GM19395 (cell line): ENCODE data around the gene GRP.

Experiments
- ATAC-seq: cut with Tn5 transposase; IDR thresholded peaks from one replicate; pipeline ENCODE4 v1.9.1; 2021; ENCODE audit warnings: mild to moderate bottlenecking, moderate library complexity; ENCODE audit not compliant: unreplicated experiment

GRP gene

GRCh38 chr18:59219672-59220163 is at the start of gene GRP:
Gene GRP, plus strand, starts transcription at chr18:59220158. Its CDS starts 108 bp downstream, at chr18:59220266.
- ATAC-seq, result no peak

- no peak for ATAC-seq
Observed at GRCh38 chr18:59172664-59173249, 47.2 kb upstream of the GRP start.

DNA sequence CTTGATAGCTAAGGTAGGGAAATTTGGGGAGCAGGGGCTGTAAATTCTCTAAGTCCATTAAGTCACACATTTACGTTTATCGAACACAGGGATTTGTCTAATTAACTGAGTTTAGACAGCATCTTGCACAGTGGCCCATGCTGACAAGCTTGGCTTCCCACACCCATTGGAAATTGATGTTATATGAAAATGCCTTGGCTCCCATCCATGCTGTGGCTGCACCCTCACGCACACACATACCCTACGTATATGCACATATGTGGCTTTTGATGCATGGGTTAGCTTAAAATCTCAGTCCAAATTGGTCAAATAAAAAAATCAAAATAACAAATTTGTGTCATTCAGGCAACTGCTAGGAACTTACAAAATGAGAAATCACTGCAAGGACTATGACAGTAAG is 42.5 kb upstream of the GRP start:
- no peak for ATAC-seq

GRCh38 chr18:59180150-59180845 is 39.7 kb upstream of the GRP start:
- no peak for ATAC-seq

- ATAC-seq, result no peak
Observed at GRCh38 chr18:59182673-59183072, 37.3 kb upstream of the GRP start.

DNA sequence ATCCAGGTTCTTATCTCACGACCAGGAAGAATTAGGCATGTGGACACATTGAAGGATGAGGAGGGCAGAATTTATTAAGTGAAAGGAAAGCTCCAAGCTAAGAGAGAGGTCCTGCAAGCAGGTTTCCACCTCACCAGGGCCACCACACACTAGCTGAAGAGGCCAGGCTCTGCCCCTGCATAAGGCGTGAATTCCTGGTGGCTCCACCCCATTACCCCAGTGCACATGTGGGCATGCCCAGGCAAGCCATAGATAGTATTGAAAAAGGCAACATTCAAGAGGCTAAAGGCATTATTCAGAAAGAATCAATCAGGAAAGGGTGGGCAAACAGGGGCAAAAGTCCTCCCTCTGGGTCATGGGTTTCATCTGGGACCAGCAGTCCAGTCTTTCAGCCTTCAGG is 30.9 kb upstream of the GRP start:
- ATAC-seq, result no peak

- no peak for ATAC-seq
Observed at GRCh38 chr18:59189746-59190145, 30.2 kb upstream of the GRP start.

- no peak for ATAC-seq
Observed at GRCh38 chr18:59196161-59196725, 23.7 kb upstream of the GRP start.

- no peak for ATAC-seq
Observed at GRCh38 chr18:59197636-59198035, 22.3 kb upstream of the GRP start.

GRCh38 chr18:59198215-59198614 is 21.7 kb upstream of the GRP start:
- no peak for ATAC-seq

DNA sequence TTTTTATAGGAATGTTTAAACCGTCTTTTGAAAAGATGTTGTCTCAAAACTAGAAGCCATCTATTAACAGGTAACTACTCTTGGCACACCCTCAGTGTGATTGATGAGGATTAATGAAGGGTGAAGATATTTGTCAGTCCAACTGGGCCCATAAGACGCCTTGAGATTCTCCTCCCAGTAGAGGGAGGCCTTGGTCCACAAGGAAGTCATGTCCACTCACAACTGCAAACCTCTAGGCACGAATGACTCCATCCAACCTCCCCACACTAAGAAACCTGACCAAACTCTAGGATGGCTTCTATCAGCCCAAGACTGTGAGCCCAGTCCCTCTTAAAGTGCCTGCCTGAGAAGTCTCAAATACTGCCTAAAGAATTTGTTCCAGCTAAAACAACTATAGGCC is 19.2 kb upstream of the GRP start:
- ATAC-seq, result no peak

- ATAC-seq, result no peak
Observed at GRCh38 chr18:59202258-59202820, 17.6 kb upstream of the GRP start.

- no peak for ATAC-seq
Observed at GRCh38 chr18:59207506-59207905, 12.5 kb upstream of the GRP start.

DNA sequence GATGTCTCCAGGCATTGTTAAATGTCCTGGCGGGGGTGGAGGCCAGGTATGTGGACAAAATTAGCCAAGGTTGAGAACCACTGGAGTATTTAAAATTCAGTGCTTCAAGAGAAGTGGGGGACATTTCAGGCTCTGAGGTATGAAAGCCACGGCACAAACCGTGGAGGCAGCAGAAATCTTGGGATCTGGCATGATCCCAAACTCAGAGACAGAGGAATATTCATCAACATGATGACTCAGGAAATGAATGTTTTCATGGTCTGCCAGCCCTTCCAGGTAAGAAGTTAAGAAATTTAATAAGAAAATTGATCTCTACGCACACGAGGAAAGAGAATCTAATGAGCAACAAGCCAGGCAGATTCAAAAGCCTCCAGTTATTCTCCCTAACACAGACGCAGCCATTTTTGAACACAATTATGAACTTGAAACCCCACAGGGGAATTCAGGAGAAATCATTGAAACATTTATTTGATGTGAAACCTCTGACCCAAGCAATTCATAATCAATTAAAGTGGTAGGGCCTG is 11.3 kb upstream of the GRP start:
- no peak for ATAC-seq

GRCh38 chr18:59210299-59210698 is 9.7 kb upstream of the GRP start:
- ATAC-seq, result no peak

- ATAC-seq, result no peak
Observed at GRCh38 chr18:59211629-59212028, 8.3 kb upstream of the GRP start.

GRCh38 chr18:59218018-59218417 is 1.9 kb upstream of the GRP start:
- ATAC-seq, result no peak

- ATAC-seq, result no peak
Observed at GRCh38 chr18:59220164-59220783, 316 bp downstream of the GRP start.

GRCh38 chr18:59220784-59221765 is 1.1 kb downstream of the GRP start:
- ATAC-seq, result no peak

DNA sequence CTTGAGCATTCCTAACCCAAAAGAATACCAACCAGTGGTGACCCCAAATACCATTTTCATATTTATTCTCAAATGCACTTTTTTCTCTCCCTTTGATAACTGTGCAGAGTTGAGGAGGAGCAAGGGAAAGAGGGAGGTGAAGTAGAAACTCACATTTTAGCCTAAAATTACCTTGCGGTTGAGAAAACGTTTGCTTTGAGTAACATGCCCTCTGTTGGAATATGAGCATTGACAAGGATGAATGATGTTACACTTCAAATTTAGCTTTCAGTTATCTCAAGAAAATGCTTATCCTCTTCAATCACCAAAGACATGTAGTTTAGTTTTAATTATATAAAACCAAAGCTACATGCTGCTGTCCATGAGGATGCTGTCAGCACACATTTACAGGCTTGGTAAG is 2.4 kb downstream of the GRP start:
- ATAC-seq, result no peak
